ENCODE data around the gene OTULIN.

- peak; percentile 37 for TF ChIP-seq CTCF (IDR thresholded peaks at IDR 0.05; ENCODE audit: borderline replicate concordance, extremely low read depth, low read length, poor library complexity, severe bottlenecking)
- no peak for TF ChIP-seq EZH2 (IDR thresholded peaks at IDR 0.05; ENCODE audit: borderline replicate concordance, low read depth, low read length, severe bottlenecking)
Measured at GRCh38 chr5:14665949-14666348, 1.4 kb downstream of the OTULIN start.

Data from DND-41 (cell line).